Sigmoid colon (tissue), 7 donors: ENCODE data around the gene PYGB. TPM values are rescaled to one million over a fixed set of nuclear protein-coding genes. Genes with fewer than 3 reads are reported as not detected.

Experiments used
- DNase-seq: peaks from one replicate; pipeline ENCODE4 v3.0.0-alpha.2; 2019
- H3K27ac ChIP-seq, 4 donors: fragments of 200-600 bp; sonication (generic); one replicate each; pipeline ENCODE4 v1.5.1; 2016 to 2019; ENCODE audit warnings: mild to moderate bottlenecking in 1 of 4
- H3K27me3 ChIP-seq, 3 donors: fragments of 200-600 bp; sonication (generic); one replicate each; pipeline ENCODE4 v1.5.1; 2019; ENCODE audit warnings: mild to moderate bottlenecking in 1 of 3
- H3K36me3 ChIP-seq, 4 donors: fragments of 200-600 bp; sonication (generic); one replicate each; pipeline ENCODE4 v1.5.1; 2016 to 2019
- H3K4me1 ChIP-seq, 4 donors: fragments of 200-600 bp; sonication (generic); one replicate each; pipeline ENCODE4 v1.5.1; 2017 to 2019
- H3K4me3 ChIP-seq, 4 donors: fragments of 200-600 bp; sonication (generic); one replicate each; pipeline ENCODE4 v1.5.1; 2017 to 2019; ENCODE audit warnings: mild to moderate bottlenecking in 2 of 4, moderate library complexity in 1 of 4
- H3K9me3 ChIP-seq, 4 donors: fragments of 200-600 bp in 3 of 4; sonication (generic) in 3 of 4; one replicate each; pipeline versions ENCODE4 v1.5.1 to v1.6.1; 2013 to 2019
- CTCF ChIP-seq, 4 experiments: fragments of 450-650 bp in 3 of 4; fragments of 200-600 bp in 1 of 4; IDR thresholded peaks; one replicate each; pipeline ENCODE4 v1.5.1; 2016 to 2019; ENCODE audit warnings: antibody characterized with exemption in 4 of 4, mild to moderate bottlenecking in 3 of 4, moderate library complexity in 2 of 4
- EP300 ChIP-seq, 4 donors: sonication (generic); formaldehyde crosslinking; IDR thresholded peaks; one replicate each; pipeline ENCODE4 v1.6.1; 2017; ENCODE audit warnings: antibody characterized with exemption in 4 of 4
- POLR2A ChIP-seq, 2 donors: fragments of 450-650 bp; IDR thresholded peaks; one replicate each; pipeline ENCODE4 v1.6.1; 2016; ENCODE audit warnings: antibody characterized with exemption in 2 of 2, mild to moderate bottlenecking in 2 of 2, moderate library complexity in 2 of 2
- POLR2AphosphoS5 ChIP-seq, 4 donors: sonication (generic); formaldehyde crosslinking; IDR thresholded peaks; one replicate each; pipeline ENCODE4 v1.6.1; 2017; ENCODE audit warnings: antibody characterized with exemption in 4 of 4
- WGBS, 2 donors: extraction: QIAGEN DNeasy Blood & Tissue Kit; methylation state at CpG; one replicate each; pipeline ENCODE4 v1.1.7; 2013; 5-methylcytosine and 5-hydroxymethylcytosine counted together
- intact Hi-C: fragments of 100-400 bp; cut with DNase I; formaldehyde crosslinking; loops from one replicate; pipeline ENCODE4 v1.15.1; 2023
- polyA plus RNA-seq, 3 donors: library from polyadenylated mRNA; stranded (reverse); fragments of 200-250 nt; gene quantifications; one replicate each; pipeline ENCODE4 v1.2.3, GENCODE V29; 2013
- total RNA-seq, 4 donors: library from RNA; depleted of rRNA; stranded (reverse); fragments of >200 nt; gene quantifications; one replicate each; pipeline ENCODE4 v1.1.0, GENCODE V29; 2016
- donor health status: healthy with polysubstance abuse.
- donor health status: Bipolar disorder and iron deficiency.
- donor health status: healthy.

PYGB gene
- total and polyA plus RNA-seq, 7 donors: 45.6 to 317 (median 198) TPM

DNA sequence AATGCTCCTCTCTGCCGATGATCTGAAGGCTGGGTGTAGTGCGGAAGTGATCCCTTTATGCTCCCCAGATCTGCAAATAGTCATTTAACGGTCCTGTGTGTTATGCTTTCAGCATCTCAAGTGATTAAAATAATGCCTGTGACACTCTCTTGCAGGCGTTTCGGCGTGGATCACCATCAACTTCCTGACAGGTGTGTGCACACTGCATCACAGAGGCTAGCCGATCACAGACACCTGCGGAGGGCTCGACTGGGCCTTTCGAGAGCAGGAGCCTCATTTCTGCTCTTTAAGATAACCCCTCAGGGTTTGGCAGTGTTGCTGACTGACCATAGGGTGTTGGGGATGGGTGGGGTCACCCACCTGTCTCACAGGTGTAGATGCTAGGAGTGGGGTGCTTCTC is 32.4 kb upstream of the PYGB start:
- no peaks in the 10 kb centered on the region for H3K4me1 ChIP-seq
- no peak for TF ChIP-seq EP300 (IDR thresholded peaks at IDR 0.05)
- TF ChIP-seq POLR2AphosphoS5 (IDR thresholded peaks at IDR 0.05): no peak
- TF ChIP-seq CTCF (IDR thresholded peaks at IDR 0.05): no peak
- no peak for TF ChIP-seq POLR2A (IDR thresholded peaks at IDR 0.05)
- DNase-seq: no peak
- no peaks in the 10 kb centered on the region for H3K9me3 ChIP-seq
- 89 to 95% methylated on average over 10 of the region's 10 CpGs for WGBS, 2 donors
- no peaks in the 10 kb centered on the region for H3K27me3 ChIP-seq
- no peak overlapping the region for H3K4me3 ChIP-seq
- peaks cover 23 to 98% (median 54%) of the 10 kb centered on the region in 4 donors for H3K36me3 ChIP-seq
- intact Hi-C loops: no loop called here
- H3K27ac ChIP-seq: no peak overlapping the region

DNA sequence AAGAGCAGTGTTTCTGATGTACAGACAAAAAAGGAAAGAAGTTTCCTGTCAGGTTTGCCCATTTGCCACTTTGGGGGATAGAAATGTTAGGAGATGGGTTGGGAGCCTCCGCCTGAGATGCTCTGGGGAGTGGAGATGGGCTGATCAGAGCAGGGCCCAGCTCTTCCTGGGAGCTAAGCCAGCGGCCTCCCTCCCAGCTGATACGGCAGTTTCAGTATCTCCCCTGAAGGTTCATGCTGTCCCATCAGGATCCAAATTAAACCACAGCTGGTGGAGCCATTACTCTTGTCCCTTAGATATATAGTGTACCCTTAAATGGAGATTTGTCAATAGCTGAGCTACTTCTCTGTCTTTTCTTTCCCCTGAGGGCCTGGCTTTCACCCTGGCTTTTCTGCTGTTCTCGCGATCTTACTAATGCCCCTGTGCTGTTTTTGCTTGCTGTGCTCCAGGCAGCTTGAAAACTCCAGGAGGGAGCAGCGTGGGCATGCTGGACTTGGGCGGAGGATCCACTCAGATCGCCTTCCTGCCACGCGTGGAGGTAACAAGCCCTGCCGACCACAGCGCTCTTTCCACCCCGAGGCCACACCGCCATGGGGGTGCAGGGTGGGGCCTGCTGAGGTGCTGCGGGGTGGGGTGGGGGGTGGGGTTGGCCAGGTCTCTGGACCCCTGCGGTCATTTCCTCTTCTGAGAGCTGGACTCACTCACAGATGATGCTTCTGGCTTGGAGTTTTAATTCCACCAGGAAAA is 31.5 kb upstream of the PYGB start:
- no peaks in the 10 kb centered on the region for H3K27me3 ChIP-seq
- peaks cover 23 to 98% (median 52%) of the 10 kb centered on the region in 4 donors for H3K36me3 ChIP-seq
- WGBS, 2 donors: 87 to 93% methylated on average over 16 of the region's 16 CpGs
- peak overlapping the region in 1 of 4 donors; percentile 2 for H3K27ac ChIP-seq
- H3K9me3 ChIP-seq: no peaks in the 10 kb centered on the region
- H3K4me1 ChIP-seq: no peaks in the 10 kb centered on the region
- no peak overlapping the region for H3K4me3 ChIP-seq
- no peak for TF ChIP-seq EP300 (IDR thresholded peaks at IDR 0.05)
- no peak for TF ChIP-seq POLR2A (IDR thresholded peaks at IDR 0.05)
- TF ChIP-seq CTCF (IDR thresholded peaks at IDR 0.05): no peak
- TF ChIP-seq POLR2AphosphoS5 (IDR thresholded peaks at IDR 0.05): no peak
- DNase-seq: no peak
- intact Hi-C loops: no loop called here

DNA sequence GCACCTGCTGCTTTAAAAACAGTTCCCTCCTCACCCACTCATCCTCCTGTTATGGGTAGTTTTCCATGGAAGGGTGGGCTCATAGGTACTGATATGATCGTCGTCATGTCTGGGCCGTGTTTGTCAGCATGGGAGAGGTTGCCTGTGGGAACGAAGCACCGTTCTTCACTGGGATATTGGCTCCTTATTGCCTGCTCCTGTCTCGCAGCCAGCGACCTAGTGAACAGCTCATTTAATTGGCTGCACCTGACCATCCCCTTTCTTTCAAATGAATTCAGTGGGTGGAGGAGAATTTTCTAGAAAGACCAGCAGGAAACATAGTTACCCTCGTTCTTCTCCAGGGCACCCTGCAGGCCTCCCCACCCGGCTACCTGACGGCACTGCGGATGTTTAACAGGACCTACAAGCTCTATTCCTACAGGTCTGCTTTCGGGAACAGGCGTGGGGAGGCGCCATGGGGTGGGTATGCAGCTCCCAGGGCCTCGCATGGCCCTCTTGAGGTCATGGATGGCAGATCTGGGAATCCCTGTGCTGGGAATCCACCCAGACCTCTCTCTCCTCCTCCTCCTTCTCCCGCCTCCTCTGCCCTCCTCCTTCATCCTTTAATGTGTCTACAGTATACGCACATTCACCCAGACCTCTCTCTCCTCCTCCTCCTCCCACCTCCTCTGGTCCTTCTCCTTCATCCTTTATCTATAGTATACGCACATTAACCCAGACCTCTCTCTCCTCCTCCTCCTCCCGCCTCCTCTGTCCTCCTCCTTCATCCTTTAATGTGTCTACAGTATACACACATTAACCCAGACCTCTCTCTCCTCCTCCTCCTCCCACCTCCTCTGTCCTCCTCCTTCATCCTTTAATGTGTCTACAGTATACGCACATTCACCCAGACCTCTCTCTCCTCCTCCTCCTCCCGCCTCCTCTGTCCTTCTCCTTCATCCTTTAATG is 30.4 kb upstream of the PYGB start:
- TF ChIP-seq POLR2AphosphoS5 (IDR thresholded peaks at IDR 0.05): no peak
- Histone ChIP-seq H3K4me1 (no peaks in the 10 kb centered on the region), H3K27me3 (no peaks in the 10 kb centered on the region), H3K36me3 (peaks cover 19 to 92% (median 44%) of the 10 kb centered on the region in 4 donors), H3K9me3 (no peaks in the 10 kb centered on the region), H3K27ac (no peak overlapping the region), H3K4me3 (no peak overlapping the region)
- DNase-seq: no peak
- intact Hi-C loops: no loop called here
- WGBS, 2 donors: 94 to 95% methylated on average over 21 of the region's 21 CpGs

- Histone ChIP-seq H3K9me3 (no peaks in the 10 kb centered on the region), H3K36me3 (peaks cover 19 to 86% (median 41%) of the 10 kb centered on the region in 4 donors), H3K4me1 (no peaks in the 10 kb centered on the region), H3K4me3 (no peak overlapping the region), H3K27me3 (no peaks in the 10 kb centered on the region), H3K27ac (no peak overlapping the region)
- WGBS, 2 donors: 92 to 93% methylated on average over 8 of the region's 8 CpGs
- no peak for TF ChIP-seq POLR2AphosphoS5 (IDR thresholded peaks at IDR 0.05)
- TF ChIP-seq POLR2A (IDR thresholded peaks at IDR 0.05): no peak
- TF ChIP-seq CTCF (IDR thresholded peaks at IDR 0.05): no peak
- no peak for TF ChIP-seq EP300 (IDR thresholded peaks at IDR 0.05)
- DNase-seq: no peak
- intact Hi-C loops: no loop called here
Observed at GRCh38 chr20:25218109-25218486, 29.8 kb upstream of the PYGB start.

- 90 to 91% methylated on average over 12 of the region's 12 CpGs for WGBS, 2 donors
- intact Hi-C loops: no loop called here
- H3K4me3 ChIP-seq: no peak overlapping the region
- H3K9me3 ChIP-seq: no peaks in the 10 kb centered on the region
- H3K27me3 ChIP-seq: no peaks in the 10 kb centered on the region
- TF ChIP-seq CTCF (IDR thresholded peaks at IDR 0.05) (no peak), EP300 (IDR thresholded peaks at IDR 0.05) (no peak), POLR2AphosphoS5 (IDR thresholded peaks at IDR 0.05) (no peak), POLR2A (IDR thresholded peaks at IDR 0.05) (no peak)
- no peak for DNase-seq
- no peaks in the 10 kb centered on the region for H3K4me1 ChIP-seq
- no peak overlapping the region for H3K27ac ChIP-seq
- peaks cover 19 to 82% (median 37%) of the 10 kb centered on the region in 4 donors for H3K36me3 ChIP-seq
Observed at GRCh38 chr20:25218492-25218891, 29.4 kb upstream of the PYGB start.
